Left lobe of liver (tissue), 2 donors: Measurements from ENCODE around the gene MARCKSL1. TPM values are rescaled to one million over a fixed set of nuclear protein-coding genes. Genes with fewer than 3 reads are reported as not detected.

Experiments used
- ATAC-seq: fragments of 200-7000 bp; cut with Tn5 transposase; one replicate; pipeline ENCODE4 v1.9.1; 2020; ENCODE audit warnings: mild to moderate bottlenecking, moderate library complexity
- DNase-seq: peaks from one replicate; pipeline ENCODE4 v3.0.0-alpha.2; 2020; ENCODE audit warnings: low spot score
- total RNA-seq: library from RNA; stranded (reverse); gene quantifications from one replicate; pipeline ENCODE4 v1.2.1, GENCODE V29; 2021
- donor health status: DM: no; HTN: no; CAD: no; lungs with moderate emphysema.
- donor health status: DM: no; HTN: yes; CAD: no.

MARCKSL1 gene
- total RNA-seq, 1 donor from 2014 or later = 13.6 TPM

GRCh38 chr1:32353431-32353830 lies 17.4 kb upstream of the MARCKSL1 start:
- DNase-seq (no peak), ATAC-seq (no peak)

DNA sequence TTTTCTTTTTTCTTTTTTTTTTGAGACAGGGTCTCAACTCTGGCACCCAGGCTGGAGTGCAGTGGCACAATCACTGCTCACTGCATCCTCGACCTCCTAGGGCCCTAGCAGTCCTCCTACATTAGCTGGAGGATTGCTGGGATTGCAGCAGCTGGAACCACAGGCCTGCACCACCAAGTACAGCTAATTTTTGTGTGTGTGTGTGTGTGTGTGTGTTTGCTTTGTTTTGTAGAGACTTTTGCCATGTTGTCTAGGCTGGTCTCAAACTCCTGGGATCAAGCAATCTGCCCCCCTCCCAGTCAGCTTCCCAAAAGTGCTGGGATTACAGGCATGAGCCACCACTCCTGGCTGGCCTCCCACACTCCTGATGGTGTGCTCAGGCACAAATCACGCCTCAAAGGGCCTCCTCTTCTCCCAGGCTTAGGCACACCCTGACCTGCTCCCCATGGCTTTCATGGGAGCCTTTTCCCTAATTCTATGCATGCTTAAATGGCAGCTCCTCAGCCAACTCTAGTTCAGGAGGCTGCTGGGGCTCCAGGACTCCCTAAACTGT lies 16.9 kb upstream of the MARCKSL1 start:
- DNase-seq = no peak
- no peak for ATAC-seq

DNA sequence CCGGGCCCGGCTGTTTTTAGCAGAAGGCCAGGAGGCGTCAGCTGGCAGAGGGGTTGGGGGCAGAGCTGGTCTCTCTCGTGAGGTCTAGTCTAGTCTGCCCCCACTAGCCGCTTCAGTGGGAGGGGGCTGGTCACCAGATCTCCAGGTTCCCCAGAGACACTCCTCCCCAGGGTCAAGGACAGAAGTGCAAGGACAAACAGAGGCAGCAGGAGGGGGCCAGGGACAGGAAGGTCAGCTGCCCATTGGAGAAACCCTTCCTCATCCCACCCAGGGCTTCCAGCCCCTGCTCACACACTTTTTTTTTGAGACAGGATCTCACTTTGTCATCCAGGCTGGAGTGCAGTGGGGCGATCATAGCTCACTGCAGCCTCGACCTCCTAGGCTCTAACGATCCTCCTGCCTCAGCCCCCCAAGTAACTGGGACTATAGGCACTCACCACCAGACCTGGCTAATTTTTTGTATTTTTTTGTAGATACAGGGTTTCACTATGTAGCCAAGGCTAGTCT lies 16.3 kb upstream of the MARCKSL1 start:
- ATAC-seq (no peak), DNase-seq (no peak)

DNA sequence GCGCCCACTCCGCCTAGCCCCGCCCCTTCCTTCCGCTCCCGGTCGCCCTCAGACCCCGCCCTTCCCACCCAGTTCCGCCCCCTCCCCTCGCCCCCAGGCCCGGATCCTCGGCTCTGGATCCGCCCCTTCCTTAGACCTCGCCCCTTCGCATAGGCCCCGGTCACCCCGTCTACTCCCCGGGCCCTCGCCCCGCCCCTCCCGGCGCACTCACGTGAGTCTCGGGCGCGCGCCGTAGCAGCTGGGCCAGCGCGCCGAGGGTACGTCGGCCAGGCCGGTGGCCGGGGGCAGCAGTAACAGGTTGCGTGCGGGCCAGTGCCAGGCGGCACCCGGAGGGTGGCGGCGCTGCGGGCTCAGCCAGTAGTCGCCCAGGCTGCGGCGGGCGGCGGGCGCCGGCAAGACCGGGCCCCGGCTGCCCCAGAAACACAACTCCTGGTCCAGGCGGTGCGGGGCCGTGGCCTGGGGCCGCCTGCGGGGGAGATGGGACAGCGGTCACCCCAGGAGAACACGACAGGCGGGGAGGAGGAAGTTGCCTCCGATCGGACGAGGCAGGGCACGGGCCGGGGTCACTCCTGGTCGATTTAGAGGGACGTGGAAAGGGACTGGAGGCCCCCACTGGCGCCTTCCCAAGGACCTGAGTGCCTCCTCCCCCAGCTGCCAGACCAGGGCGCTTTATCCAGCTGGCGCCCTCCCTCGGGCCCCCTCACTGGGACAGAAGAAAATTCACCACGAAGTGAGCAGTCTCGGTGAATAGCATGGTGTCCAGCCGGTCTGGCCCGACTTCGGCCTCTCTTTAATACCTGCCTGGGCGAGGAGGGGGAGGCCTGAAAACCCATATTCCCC lies 15.6 kb upstream of the MARCKSL1 start:
- DNase-seq (peak; percentile 96), ATAC-seq (peak; percentile 92)

DNA sequence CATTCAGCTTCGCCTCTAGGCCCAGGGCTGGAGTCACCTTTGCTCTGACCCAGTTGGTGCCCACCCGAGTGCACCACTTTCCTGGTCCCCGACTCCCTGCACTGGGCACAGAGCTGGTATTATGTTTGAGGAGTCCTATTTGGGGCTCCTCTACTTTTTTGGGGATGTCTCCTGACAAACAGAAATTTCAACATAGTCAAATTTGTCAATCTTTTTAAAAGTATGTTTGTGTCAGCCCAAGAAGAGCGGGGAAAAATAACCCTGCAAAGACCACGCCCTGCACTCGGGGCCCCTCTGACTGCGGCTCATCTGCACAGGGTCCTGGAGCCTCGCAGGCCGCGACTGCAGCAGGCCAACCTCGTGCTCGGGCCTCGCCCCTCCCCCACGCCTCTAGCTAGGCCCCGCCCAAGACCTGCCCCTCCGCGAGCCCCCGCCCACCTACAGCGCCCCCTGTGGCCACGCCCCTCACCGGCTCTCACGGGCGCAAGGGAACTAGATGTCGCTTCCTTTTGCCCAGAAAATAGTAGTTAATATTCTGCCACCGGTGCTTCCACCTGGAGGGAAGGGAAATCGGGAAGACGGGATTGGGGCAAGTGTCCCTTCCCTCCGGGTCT lies 14.9 kb upstream of the MARCKSL1 start:
- DNase-seq = no peak
- peak; percentile 73 for ATAC-seq

DNA sequence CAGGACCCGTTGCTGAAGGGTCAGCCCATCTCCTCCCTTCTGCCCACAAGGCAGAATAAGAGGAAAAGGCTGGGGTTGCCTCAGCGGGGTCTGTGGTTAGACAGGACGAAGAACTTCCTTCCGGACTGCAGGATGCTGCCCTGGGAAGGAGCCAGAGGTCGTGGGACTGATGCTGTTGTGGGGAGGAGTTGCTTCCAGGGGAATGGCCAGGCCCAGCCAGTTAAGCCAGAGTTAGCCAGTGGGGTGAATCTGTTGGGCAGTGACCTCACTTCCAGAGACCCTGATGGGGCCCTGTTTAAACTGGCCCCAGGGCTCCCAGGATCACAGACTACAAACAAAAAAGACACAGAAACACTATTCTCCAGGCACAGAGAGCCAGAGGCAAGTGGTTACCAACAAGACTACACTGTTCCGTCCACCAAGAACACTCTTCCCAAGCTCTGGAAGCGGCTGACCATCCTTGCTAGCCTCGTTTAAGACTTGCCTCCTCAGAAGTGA lies 13.2 kb upstream of the MARCKSL1 start:
- DNase-seq (peak; percentile 68), ATAC-seq (peak; percentile 2)

DNA sequence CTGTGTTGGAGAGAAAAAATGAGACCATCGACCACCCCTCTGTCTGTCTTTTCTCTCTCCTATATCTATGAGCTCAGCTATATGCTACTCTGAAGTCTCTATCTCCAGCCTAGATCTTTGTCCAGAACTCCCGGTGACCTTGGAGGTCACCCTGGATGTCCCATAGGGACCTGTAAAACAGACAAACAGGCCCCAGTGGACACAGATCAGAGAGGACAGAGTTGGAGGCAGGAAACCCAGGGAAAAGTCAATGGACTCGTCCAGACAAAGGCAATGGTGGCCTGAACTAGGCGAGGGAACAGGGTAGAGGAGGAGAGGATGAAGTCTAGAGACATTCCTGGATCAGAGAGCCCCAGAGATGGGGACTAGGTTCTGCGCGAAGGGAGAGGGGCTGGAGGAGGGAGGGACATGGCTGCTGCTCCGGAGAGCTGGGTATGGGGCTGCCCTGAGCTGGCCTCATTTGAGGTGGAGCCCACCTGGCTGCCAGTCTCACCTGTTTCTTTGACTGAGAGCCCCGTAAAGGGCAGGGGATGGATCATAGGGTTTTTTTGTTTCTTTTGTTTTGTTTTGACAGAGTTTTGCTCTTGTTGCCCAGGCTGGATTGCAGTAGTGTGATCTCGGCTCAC lies 10.6 kb upstream of the MARCKSL1 start:
- ATAC-seq = no peak

DNA sequence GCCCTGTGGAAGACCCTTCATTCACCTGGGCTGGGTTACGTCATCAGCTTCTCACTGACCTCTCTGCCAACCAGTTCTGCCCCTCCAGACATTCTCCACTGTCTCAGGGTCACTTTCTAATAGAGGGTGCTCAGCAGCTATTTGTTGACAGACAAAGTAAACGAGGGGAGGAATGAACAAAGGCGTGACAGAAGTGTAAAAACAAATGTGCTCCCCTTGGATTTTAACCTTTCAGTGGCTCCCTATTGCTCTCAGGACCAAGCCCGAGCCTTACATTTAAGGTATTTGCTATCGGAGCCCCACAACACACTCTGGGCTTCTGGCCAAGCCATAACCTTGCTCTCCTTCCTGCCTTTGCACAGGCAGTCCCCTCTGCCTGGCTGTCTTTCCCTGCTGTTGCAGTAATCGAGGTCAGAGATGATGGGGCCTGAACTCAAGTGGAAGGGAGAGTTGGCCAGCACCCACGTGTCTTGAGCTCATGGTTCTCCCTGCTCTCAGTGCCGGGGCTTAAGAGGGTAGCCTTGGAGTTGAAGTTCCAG lies 9.3 kb upstream of the MARCKSL1 start:
- DNase-seq (no peak), ATAC-seq (peak; percentile 54)

More for the DNA sequence above, 10.6 kb upstream of the MARCKSL1 start:
- DNase-seq = no peak

DNA sequence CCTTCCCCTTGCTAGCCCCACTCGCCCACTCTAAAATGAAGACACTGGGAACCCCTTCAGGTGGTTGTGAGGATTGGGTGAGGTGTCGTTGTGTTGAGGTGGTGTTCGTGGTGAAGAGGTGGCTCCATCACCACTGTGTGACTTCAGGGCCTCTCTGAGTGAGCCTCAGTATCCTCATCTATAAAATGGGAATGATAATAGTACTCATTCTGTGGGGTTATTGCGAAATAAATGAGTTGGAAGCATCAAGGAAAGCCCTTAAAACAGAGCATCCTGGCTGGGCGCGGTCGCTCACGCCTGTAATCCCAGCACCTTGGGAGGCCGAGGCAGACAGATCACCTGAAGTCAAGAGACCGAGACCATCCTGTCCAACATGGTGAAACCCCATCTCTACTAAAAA lies 6.7 kb upstream of the MARCKSL1 start:
- no peak for ATAC-seq
- DNase-seq = no peak

GRCh38 chr1:32341971-32342370 lies 5.9 kb upstream of the MARCKSL1 start:
- ATAC-seq = no peak
- DNase-seq = no peak

- no peak for ATAC-seq
- no peak for DNase-seq
Observed at GRCh38 chr1:32341186-32341757, 5.2 kb upstream of the MARCKSL1 start.

DNA sequence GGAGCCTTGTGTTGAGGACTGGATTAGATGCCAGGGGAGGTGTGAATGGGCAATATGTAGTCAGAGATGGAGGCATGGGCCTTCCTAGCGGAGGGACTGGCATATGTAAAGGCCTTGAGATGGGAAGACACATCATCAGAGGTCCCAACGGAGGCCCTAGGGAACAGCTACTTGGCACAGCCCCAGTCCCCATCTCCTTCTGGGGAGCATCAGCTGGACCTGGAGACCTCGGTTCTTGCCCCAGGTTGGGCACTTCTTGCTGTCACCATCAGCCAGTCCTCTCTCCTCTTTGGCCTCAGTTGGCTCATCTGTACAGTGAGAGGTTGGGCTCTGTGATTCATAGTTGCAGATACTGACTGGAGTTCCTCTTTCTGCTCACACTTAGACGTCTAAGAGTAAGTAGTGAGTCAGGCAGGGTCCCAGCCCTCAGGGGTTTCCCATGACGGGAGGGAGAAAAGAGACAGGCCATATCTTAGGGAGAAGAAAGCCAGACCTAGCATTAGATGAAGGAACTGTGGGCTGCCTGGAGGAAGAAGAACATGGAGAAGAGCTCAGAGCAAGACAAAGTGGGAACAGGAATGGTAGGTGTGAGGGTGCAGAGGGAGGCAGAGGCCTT lies 3.4 kb upstream of the MARCKSL1 start:
- DNase-seq = no peak
- no peak for ATAC-seq

DNA sequence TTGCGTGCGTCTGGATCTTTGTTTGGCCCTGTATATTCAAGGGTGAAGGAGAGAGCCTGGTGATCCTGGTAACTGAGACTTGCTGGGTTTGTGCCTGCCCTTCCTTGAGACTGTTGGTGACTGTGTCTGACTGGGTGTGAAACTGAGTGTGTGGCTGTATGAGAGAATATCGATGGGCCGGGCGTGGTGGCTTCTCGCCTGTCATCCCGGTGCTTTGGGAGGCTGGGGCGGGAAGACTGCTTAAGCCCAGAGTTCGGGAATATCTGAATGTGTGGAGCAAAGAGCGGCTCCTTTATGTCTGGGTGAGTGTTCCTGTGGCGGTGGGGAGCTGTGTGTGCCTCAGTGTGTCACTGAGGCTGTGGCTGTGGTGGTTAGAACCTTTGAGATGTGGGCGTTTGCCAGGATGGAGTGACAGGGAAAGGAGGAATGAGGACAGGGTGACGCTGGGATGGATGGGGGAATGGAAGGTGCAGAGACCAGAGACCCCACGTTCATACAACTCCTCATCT lies 2.7 kb upstream of the MARCKSL1 start:
- no peak for ATAC-seq
- no peak for DNase-seq

- ATAC-seq (no peak), DNase-seq (no peak)
Observed at GRCh38 chr1:32337855-32338636, 2.0 kb upstream of the MARCKSL1 start.

- ATAC-seq = peak; percentile 8
Observed at GRCh38 chr1:32336963-32337675, 1.1 kb upstream of the MARCKSL1 start.

GRCh38 chr1:32336591-32336932 lies 529 bp upstream of the MARCKSL1 start:
- DNase-seq (no peak), ATAC-seq (peak; percentile 4)

More at GRCh38 chr1:32336963-32337675, 1.1 kb upstream of the MARCKSL1 start:
- no peak for DNase-seq

- DNase-seq (no peak), ATAC-seq (peak; percentile 16)
Observed at GRCh38 chr1:32335535-32335789, 571 bp downstream of the MARCKSL1 start.

- peak; percentile 63 for ATAC-seq
- DNase-seq = peak; percentile 56
Observed at GRCh38 chr1:32334864-32335534, 1.0 kb downstream of the MARCKSL1 start.
